ENCODE results near the gene MYL1. TPM values are rescaled to one million over a fixed set of nuclear protein-coding genes. Genes with fewer than 3 reads are reported as not detected.

MYL1 gene
- polyA plus RNA-seq, 1 experiment = not detected

DNA sequence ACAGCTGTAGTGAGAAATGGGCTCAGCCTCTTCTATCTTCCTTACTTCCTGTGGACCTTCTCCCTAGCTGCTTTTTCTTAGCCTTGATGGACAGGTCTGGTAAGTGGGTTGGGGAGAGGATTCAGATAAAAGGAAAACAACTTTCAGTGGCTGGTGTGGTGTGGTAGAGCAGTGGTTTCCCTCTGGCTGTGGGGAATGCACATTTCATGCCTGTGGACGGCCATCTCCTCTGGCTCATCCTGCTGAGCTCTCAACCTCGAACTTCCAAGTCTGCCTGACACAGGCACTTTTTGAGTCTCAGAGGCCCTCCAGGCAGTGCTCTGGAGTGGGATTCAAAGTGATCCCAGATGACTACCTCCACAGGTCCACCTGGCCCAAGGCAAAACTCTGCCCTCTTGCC, 51.1 kb downstream of the MYL1 start:
- H3K4me3 ChIP-seq (ENCODE audit: low read depth, low read length) = no peak overlapping the region
- H3K27me3 ChIP-seq (ENCODE audit: control insufficient read depth, insufficient read depth, low read length) = no peaks in the 10 kb centered on the region
- TF ChIP-seq, protein P1, sequence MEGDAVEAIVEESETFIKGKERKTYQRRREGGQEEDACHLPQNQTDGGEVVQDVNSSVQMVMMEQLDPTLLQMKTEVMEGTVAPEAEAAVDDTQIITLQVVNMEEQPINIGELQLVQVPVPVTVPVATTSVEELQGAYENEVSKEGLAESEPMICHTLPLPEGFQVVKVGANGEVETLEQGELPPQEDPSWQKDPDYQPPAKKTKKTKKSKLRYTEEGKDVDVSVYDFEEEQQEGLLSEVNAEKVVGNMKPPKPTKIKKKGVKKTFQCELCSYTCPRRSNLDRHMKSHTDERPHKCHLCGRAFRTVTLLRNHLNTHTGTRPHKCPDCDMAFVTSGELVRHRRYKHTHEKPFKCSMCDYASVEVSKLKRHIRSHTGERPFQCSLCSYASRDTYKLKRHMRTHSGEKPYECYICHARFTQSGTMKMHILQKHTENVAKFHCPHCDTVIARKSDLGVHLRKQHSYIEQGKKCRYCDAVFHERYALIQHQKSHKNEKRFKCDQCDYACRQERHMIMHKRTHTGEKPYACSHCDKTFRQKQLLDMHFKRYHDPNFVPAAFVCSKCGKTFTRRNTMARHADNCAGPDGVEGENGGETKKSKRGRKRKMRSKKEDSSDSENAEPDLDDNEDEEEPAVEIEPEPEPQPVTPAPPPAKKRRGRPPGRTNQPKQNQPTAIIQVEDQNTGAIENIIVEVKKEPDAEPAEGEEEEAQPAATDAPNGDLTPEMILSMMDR (IDR thresholded peaks at IDR 0.05; ENCODE audit: low read depth, low read length) = no peak
- POLR2A ChIA-PET = no interaction called here
- H3K27ac ChIP-seq (ENCODE audit: low read depth, low read length) = no peak overlapping the region
- CTCF ChIA-PET = no interaction called here
- DNase-seq (ENCODE audit: low read depth, low spot score) = no peak
- no peaks in the 10 kb centered on the region for H3K9me3 ChIP-seq (ENCODE audit: control insufficient read depth, insufficient read depth, low read length)

DNA sequence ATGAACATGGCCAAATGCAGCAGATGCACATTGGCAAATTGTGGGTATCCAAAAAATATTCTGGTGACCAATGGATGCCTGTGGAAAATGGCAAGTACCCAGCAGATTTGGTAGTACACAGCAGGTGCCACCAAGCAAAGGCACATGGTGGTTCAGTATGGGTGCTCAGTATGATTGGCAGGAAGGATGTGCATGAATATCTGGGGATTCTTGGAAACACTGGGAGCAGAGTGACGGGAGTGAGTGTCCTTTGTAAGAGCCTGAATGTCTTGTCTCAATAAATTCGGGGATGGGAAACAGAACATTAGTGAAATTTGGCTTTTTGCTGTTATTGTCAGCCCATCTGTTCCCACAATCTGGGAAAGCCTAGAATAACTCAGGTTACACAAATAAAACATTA, 52.9 kb downstream of the MYL1 start:
- TF ChIP-seq, protein P1 (IDR thresholded peaks at IDR 0.05; ENCODE audit: low read depth, low read length) = no peak
- POLR2A ChIA-PET = no interaction called here
- no peak for DNase-seq (ENCODE audit: low read depth, low spot score)
- Histone ChIP-seq H3K4me3 (ENCODE audit: low read depth, low read length) (no peak overlapping the region), H3K27me3 (ENCODE audit: control insufficient read depth, insufficient read depth, low read length) (no peaks in the 10 kb centered on the region), H3K27ac (ENCODE audit: low read depth, low read length) (no peak overlapping the region), H3K9me3 (ENCODE audit: control insufficient read depth, insufficient read depth, low read length) (no peaks in the 10 kb centered on the region)
- CTCF ChIA-PET = no interaction called here

DNA sequence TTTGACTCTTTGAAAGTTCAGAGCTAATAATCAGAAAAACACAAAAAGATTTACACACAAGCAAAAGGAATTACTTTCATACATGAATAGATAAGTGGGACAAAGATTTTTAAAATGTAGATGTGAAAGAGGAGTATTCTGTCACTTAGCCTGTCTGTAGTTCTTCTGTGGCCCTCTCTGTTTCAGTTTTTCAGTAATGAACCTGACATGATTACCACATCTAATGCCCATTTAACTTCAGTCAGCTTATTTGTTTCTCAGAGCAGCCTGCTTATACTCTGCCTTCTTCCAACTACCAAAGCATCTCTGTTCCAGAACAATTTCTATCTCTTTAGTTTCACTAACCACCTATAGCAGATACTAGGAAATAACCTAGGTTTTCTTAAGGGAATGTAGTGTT, 55.3 kb downstream of the MYL1 start:
- no peak for DNase-seq (ENCODE audit: low read depth, low spot score)
- Histone ChIP-seq H3K27ac (ENCODE audit: low read depth, low read length) (no peak overlapping the region), H3K9me3 (ENCODE audit: control insufficient read depth, insufficient read depth, low read length) (no peaks in the 10 kb centered on the region), H3K4me3 (ENCODE audit: low read depth, low read length) (no peak overlapping the region), H3K27me3 (ENCODE audit: control insufficient read depth, insufficient read depth, low read length) (no peaks in the 10 kb centered on the region)
- CTCF ChIA-PET = interaction anchor here (0.9 kb wide), 1 partner anchor 898 kb away, joined by 4 read pairs; no protein-coding TSS in a partner anchor
- POLR2A ChIA-PET = no interaction called here
- TF ChIP-seq, protein P1 (IDR thresholded peaks at IDR 0.05; ENCODE audit: low read depth, low read length) = no peak

DNA sequence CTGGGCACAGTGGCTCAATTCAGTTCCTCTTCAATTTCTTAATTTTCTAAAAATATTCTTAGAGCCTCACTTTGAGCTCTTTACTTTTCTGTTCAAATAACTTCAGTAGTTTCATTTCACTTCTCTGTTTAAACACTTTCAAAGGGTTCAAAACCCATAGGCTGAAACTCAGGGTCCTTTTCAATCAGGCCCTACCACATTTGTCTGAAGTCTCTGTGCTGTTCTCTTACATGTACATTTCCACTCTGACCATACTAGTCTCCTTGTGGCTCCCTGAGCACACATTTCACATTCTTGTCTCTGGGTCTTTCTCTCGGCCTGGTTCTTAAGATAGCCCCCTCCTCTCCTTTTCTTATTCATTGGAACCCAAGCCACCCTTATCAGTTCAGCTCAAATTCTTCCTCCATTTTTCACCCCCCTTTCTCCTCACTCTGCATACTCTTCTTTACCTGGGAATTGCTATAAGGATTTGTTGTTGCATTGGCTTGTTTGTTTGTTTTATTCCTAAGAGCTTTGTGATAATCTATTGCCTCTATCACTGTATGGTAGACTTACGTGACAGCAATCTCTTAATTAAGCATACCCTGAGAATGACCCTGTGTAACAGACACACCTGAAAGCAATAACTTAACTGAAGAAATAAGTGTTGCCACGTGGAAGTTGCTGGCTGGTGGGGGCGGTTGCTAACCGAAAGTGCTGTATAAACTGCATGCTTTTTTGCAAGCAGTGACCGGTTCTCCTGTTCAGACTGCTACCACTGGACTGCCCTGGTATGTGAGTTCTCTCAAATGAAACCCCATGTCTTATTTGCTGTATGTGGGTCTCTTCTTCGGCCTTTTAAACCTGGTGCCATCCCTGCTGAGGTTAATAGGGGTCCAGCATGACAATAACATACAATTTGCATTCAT, 62.0 kb downstream of the MYL1 start:
- H3K9me3 ChIP-seq (ENCODE audit: control insufficient read depth, insufficient read depth, low read length) = no peaks in the 10 kb centered on the region
- ChIA-PET POLR2A (no interaction called here), CTCF (no interaction called here)
- no peak overlapping the region for H3K4me3 ChIP-seq (ENCODE audit: low read depth, low read length)
- no peak overlapping the region for H3K27ac ChIP-seq (ENCODE audit: low read depth, low read length)
- H3K27me3 ChIP-seq (ENCODE audit: control insufficient read depth, insufficient read depth, low read length) = no peaks in the 10 kb centered on the region
- DNase-seq (ENCODE audit: low read depth, low spot score) = no peak
- TF ChIP-seq, protein P1 (IDR thresholded peaks at IDR 0.05; ENCODE audit: low read depth, low read length) = no peak

DNA sequence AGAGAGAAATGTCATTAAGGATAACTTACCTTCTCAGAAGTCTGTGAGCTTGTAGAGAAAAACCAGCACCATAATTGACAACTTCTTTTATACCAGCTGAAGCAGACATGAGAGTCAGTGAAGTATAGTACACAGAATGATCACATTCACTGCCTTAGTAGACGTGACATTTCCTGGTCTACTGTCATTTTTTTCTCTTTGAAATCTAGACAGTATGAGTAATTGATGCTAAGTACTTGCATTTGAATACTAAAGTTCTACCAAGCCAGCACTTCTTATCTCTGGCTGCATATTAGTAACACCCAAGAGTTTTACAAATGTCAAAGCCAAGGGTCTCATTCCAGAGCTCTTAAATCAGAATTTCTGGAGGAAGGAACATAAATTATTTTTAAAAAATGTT, 64.4 kb downstream of the MYL1 start:
- no peak for DNase-seq (ENCODE audit: low read depth, low spot score)
- CTCF ChIA-PET = interaction anchor here (0.7 to 3.1 kb wide), 4 partner anchors 148 to 861 kb away, joined by 3 to 33 read pairs (median 4); no protein-coding TSS in a partner anchor
- POLR2A ChIA-PET = interaction anchor here (0.7 kb wide), 1 partner anchor 620 kb away, joined by 3 read pairs; no protein-coding TSS in a partner anchor
- H3K9me3 ChIP-seq (ENCODE audit: control insufficient read depth, insufficient read depth, low read length) = no peaks in the 10 kb centered on the region
- no peak overlapping the region for H3K27ac ChIP-seq (ENCODE audit: low read depth, low read length)
- TF ChIP-seq, protein P1 (IDR thresholded peaks at IDR 0.05; ENCODE audit: low read depth, low read length) = no peak
- H3K27me3 ChIP-seq (ENCODE audit: control insufficient read depth, insufficient read depth, low read length) = no peaks in the 10 kb centered on the region
- no peak overlapping the region for H3K4me3 ChIP-seq (ENCODE audit: low read depth, low read length)

Measured in AG04450 (cell line).